GM18505 (cell line): Measurements from ENCODE around the gene APBB2.

ENCODE experiments used
- ATAC-seq: cut with Tn5 transposase; IDR thresholded peaks from one replicate; pipeline ENCODE4 v1.9.1; 2021; ENCODE audit not compliant: unreplicated experiment
- POLR2A ChIP-seq: IDR thresholded peaks from 4 replicates; pipeline ENCODE4 v1.6.1; 2011; ENCODE audit warnings: borderline replicate concordance; ENCODE audit not compliant: insufficient read depth, insufficient read length; ENCODE audit errors: extremely low read depth

Gene APBB2

GRCh38 chr4:41209187-41209586 is 5.2 kb downstream of the APBB2 start:
- no peak for TF ChIP-seq POLR2A
- no peak for ATAC-seq

GRCh38 chr4:41207291-41207831 is 7.0 kb downstream of the APBB2 start:
- TF ChIP-seq POLR2A, result no peak
- ATAC-seq, result no peak

GRCh38 chr4:41205854-41206460 is 8.4 kb downstream of the APBB2 start:
- ATAC-seq, result no peak
- no peak for TF ChIP-seq POLR2A

GRCh38 chr4:41205130-41205529 is 9.2 kb downstream of the APBB2 start:
- no peak for TF ChIP-seq POLR2A
- ATAC-seq, result no peak

GRCh38 chr4:41204400-41204978 is 9.9 kb downstream of the APBB2 start:
- ATAC-seq, result no peak

GRCh38 chr4:41203841-41204240 is 10.5 kb downstream of the APBB2 start:
- ATAC-seq, result no peak

More at GRCh38 chr4:41204400-41204978, 9.9 kb downstream of the APBB2 start:
- no peak for TF ChIP-seq POLR2A

GRCh38 chr4:41202820-41203568 is 11.3 kb downstream of the APBB2 start:
- ATAC-seq, result no peak
- no peak for TF ChIP-seq POLR2A

More at GRCh38 chr4:41203841-41204240, 10.5 kb downstream of the APBB2 start:
- TF ChIP-seq POLR2A, result no peak

GRCh38 chr4:41202356-41202755 is 12.0 kb downstream of the APBB2 start:
- ATAC-seq, result no peak
- no peak for TF ChIP-seq POLR2A

- no peak for TF ChIP-seq POLR2A
- no peak for ATAC-seq
Observed at GRCh38 chr4:41200486-41201017, 13.8 kb downstream of the APBB2 start.

- TF ChIP-seq POLR2A, result no peak
Observed at GRCh38 chr4:41199788-41200187, 14.6 kb downstream of the APBB2 start.

GRCh38 chr4:41197996-41198395 is 16.3 kb downstream of the APBB2 start:
- ATAC-seq, result no peak
- no peak for TF ChIP-seq POLR2A

More at GRCh38 chr4:41199788-41200187, 14.6 kb downstream of the APBB2 start:
- ATAC-seq, result no peak

GRCh38 chr4:41197495-41197894 is 16.8 kb downstream of the APBB2 start:
- no peak for ATAC-seq
- TF ChIP-seq POLR2A, result no peak

- no peak for TF ChIP-seq POLR2A
- ATAC-seq, result no peak
Observed at GRCh38 chr4:41196633-41197332, 17.6 kb downstream of the APBB2 start.
